ENCODE measurements around the gene S1PR5.
"Not testable (repeated sequence)": the region's sequence is repeated elsewhere in the genome, so short reads cannot be mapped to it uniquely, and the experiment has no call there.

Gene S1PR5

GRCh38 chr19:10551006-10551405 is 33.8 kb upstream of the S1PR5 start:
- H3K27me3 Mint-ChIP-seq, H3K9me3 Mint-ChIP-seq, H3K4me3 Mint-ChIP-seq, H3K36me3 Mint-ChIP-seq: not testable (repeated sequence)
- Mint-ChIP-seq H3K27ac (peak overlapping the region; percentile 76), H3K4me1 (peaks cover 47% of the 10 kb centered on the region)

- Mint-ChIP-seq H3K4me1 (peaks cover 42% of the 10 kb centered on the region), H3K36me3 (peaks cover 4% of the 10 kb centered on the region), H3K4me3 (no peak overlapping the region), H3K27ac (no peak overlapping the region), H3K9me3 (no peaks in the 10 kb centered on the region), H3K27me3 (no peaks in the 10 kb centered on the region)
These were observed 33.1 kb upstream of the S1PR5 start for GRCh38 chr19:10550336-10550735.

GRCh38 chr19:10549733-10550132 is 32.5 kb upstream of the S1PR5 start:
- Mint-ChIP-seq H3K36me3 (peaks cover 4% of the 10 kb centered on the region), H3K9me3 (no peaks in the 10 kb centered on the region), H3K4me3 (no peak overlapping the region), H3K27ac (no peak overlapping the region), H3K4me1 (peaks cover 42% of the 10 kb centered on the region), H3K27me3 (no peaks in the 10 kb centered on the region)

- no peaks in the 10 kb centered on the region for H3K27me3 Mint-ChIP-seq
- H3K4me3 Mint-ChIP-seq, result no peak overlapping the region
- no peak overlapping the region for H3K27ac Mint-ChIP-seq
- H3K9me3 Mint-ChIP-seq, result no peaks in the 10 kb centered on the region
- H3K36me3 Mint-ChIP-seq, result peaks cover 4% of the 10 kb centered on the region
- peaks cover 37% of the 10 kb centered on the region for H3K4me1 Mint-ChIP-seq
These were observed 31.6 kb upstream of the S1PR5 start for GRCh38 chr19:10548746-10549276.

GRCh38 chr19:10546817-10547216 is 29.6 kb upstream of the S1PR5 start:
- Mint-ChIP-seq H3K9me3 (no peaks in the 10 kb centered on the region), H3K4me1 (peaks cover 24% of the 10 kb centered on the region), H3K36me3 (peaks cover 4% of the 10 kb centered on the region), H3K27ac (no peak overlapping the region), H3K4me3 (no peak overlapping the region), H3K27me3 (no peaks in the 10 kb centered on the region)

- Mint-ChIP-seq H3K27ac (peak overlapping the region; percentile 85), H3K36me3 (no peaks in the 10 kb centered on the region), H3K9me3 (no peaks in the 10 kb centered on the region), H3K27me3 (no peaks in the 10 kb centered on the region), H3K4me3 (peak overlapping the region; percentile 90), H3K4me1 (peaks cover 20% of the 10 kb centered on the region)
These were observed 27.6 kb upstream of the S1PR5 start for GRCh38 chr19:10544753-10545251.

GRCh38 chr19:10544242-10544752 is 27.1 kb upstream of the S1PR5 start:
- Mint-ChIP-seq H3K27ac (peak overlapping the region; percentile 85), H3K4me3 (peak overlapping the region; percentile 90), H3K36me3 (no peaks in the 10 kb centered on the region), H3K9me3 (no peaks in the 10 kb centered on the region), H3K27me3 (no peaks in the 10 kb centered on the region), H3K4me1 (peaks cover 20% of the 10 kb centered on the region)

- Mint-ChIP-seq H3K4me1 (peaks cover 20% of the 10 kb centered on the region), H3K36me3 (no peaks in the 10 kb centered on the region), H3K27ac (peak within 1 kb of the TSS; percentile 85), H3K9me3 (no peaks in the 10 kb centered on the region), H3K27me3 (peaks cover 2% of the 10 kb centered on the region), H3K4me3 (peak within 1 kb of the TSS; percentile 90)
These were observed 26.4 kb upstream of the S1PR5 start, which contains the start of gene ATG4D for GRCh38 chr19:10543420-10544241. Gene ATG4D (plus strand): TSS chr19:10543904. CDS start chr19:10544091, 187 bp downstream.

- peak overlapping the region; percentile 76 for H3K4me3 Mint-ChIP-seq
- peaks cover 3% of the 10 kb centered on the region for H3K27me3 Mint-ChIP-seq
- peak overlapping the region; percentile 12 for H3K27ac Mint-ChIP-seq
- no peaks in the 10 kb centered on the region for H3K9me3 Mint-ChIP-seq
- H3K36me3 Mint-ChIP-seq, result no peaks in the 10 kb centered on the region
- peaks cover 20% of the 10 kb centered on the region for H3K4me1 Mint-ChIP-seq
These were observed 25.8 kb upstream of the S1PR5 start for GRCh38 chr19:10543059-10543419.

GRCh38 chr19:10539016-10539415 is 21.8 kb upstream of the S1PR5 start:
- not testable (repeated sequence) for H3K27me3 Mint-ChIP-seq, H3K36me3 Mint-ChIP-seq, H3K9me3 Mint-ChIP-seq, H3K27ac Mint-ChIP-seq, H3K4me3 Mint-ChIP-seq
- peaks cover 11% of the 10 kb centered on the region for H3K4me1 Mint-ChIP-seq

- H3K27me3 Mint-ChIP-seq, result peaks cover 6% of the 10 kb centered on the region
- H3K4me3 Mint-ChIP-seq, result no peak overlapping the region
- H3K9me3 Mint-ChIP-seq, result no peaks in the 10 kb centered on the region
These were observed 21.1 kb upstream of the S1PR5 start for GRCh38 chr19:10538204-10538983.

GRCh38 chr19:10537668-10538067 is 20.4 kb upstream of the S1PR5 start:
- Mint-ChIP-seq H3K27me3 (peaks cover 6% of the 10 kb centered on the region), H3K36me3 (no peaks in the 10 kb centered on the region), H3K4me1 (peaks cover 3% of the 10 kb centered on the region), H3K4me3 (no peak overlapping the region), H3K27ac (no peak overlapping the region), H3K9me3 (no peaks in the 10 kb centered on the region)

More at GRCh38 chr19:10538204-10538983, 21.1 kb upstream of the S1PR5 start:
- Mint-ChIP-seq H3K27ac (no peak overlapping the region), H3K36me3 (no peaks in the 10 kb centered on the region), H3K4me1 (peaks cover 10% of the 10 kb centered on the region)

- Mint-ChIP-seq H3K27ac (no peak overlapping the region), H3K4me3 (no peak overlapping the region), H3K9me3 (no peaks in the 10 kb centered on the region), H3K4me1 (peaks cover 3% of the 10 kb centered on the region), H3K27me3 (peaks cover 6% of the 10 kb centered on the region), H3K36me3 (no peaks in the 10 kb centered on the region)
These were observed 18.4 kb upstream of the S1PR5 start for GRCh38 chr19:10535613-10536012.

- Mint-ChIP-seq H3K4me3 (no peak overlapping the region), H3K36me3 (no peaks in the 10 kb centered on the region), H3K4me1 (no peaks in the 10 kb centered on the region), H3K27me3 (peaks cover 6% of the 10 kb centered on the region), H3K27ac (no peak overlapping the region), H3K9me3 (no peaks in the 10 kb centered on the region)
These were observed 16.6 kb upstream of the S1PR5 start for GRCh38 chr19:10533646-10534386.

GRCh38 chr19:10532457-10532856 is 15.2 kb upstream of the S1PR5 start:
- Mint-ChIP-seq H3K27ac (no peak overlapping the region), H3K36me3 (no peaks in the 10 kb centered on the region), H3K27me3 (peaks cover 3% of the 10 kb centered on the region), H3K4me1 (no peaks in the 10 kb centered on the region), H3K9me3 (no peaks in the 10 kb centered on the region), H3K4me3 (no peak overlapping the region)

Data from activated naive CD4-positive, alpha-beta T cell treated with anti-CD3 and anti-CD28 coated beads, Interleukin-2, amount 50 U/mL, for 24 hours (primary cell).